Stimulated activated CD4-positive, alpha-beta T cell treated with anti-CD3 and anti-CD28 coated beads, Interleukin-15, amount 100 ng/mL, for 1 hour (primary cell): ENCODE measurements around the gene ZSWIM3.
"Not testable (repeated sequence)": the region's sequence is repeated elsewhere in the genome, so short reads cannot be mapped to it uniquely, and the experiment has no call there.

Source experiments
- DNase-seq, 2 donors: peaks; one replicate each; pipeline ENCODE4 v3.0.0-alpha.2; 2020; ENCODE audit warnings: low read depth in 1 of 2, low spot score in 1 of 2

ZSWIM3 gene

DNA sequence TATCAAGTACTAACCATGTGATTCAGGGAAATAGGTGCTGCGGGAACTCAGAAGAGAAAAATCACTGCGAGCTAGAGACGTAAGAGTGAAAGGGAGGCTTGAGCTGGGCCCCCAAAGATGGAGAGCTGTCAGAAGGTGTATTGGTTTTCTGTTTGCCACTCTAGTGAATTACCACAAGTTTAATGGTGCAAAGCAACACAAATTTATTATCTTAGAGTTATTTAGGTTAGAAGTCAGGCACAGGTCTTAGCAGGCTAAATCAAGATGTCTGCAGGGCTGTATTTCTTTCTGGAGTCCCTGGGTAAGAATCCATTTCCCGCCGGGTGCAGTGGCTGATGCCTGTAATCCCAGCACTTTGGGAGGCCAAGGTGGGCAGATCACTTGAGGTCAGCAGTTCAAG, 2.5 kb downstream of the ZSWIM3 start:
- no peak for DNase-seq

GRCh38 chr20:45860560-45861220, 3.3 kb downstream of the ZSWIM3 start:
- DNase-seq, result no peak

DNA sequence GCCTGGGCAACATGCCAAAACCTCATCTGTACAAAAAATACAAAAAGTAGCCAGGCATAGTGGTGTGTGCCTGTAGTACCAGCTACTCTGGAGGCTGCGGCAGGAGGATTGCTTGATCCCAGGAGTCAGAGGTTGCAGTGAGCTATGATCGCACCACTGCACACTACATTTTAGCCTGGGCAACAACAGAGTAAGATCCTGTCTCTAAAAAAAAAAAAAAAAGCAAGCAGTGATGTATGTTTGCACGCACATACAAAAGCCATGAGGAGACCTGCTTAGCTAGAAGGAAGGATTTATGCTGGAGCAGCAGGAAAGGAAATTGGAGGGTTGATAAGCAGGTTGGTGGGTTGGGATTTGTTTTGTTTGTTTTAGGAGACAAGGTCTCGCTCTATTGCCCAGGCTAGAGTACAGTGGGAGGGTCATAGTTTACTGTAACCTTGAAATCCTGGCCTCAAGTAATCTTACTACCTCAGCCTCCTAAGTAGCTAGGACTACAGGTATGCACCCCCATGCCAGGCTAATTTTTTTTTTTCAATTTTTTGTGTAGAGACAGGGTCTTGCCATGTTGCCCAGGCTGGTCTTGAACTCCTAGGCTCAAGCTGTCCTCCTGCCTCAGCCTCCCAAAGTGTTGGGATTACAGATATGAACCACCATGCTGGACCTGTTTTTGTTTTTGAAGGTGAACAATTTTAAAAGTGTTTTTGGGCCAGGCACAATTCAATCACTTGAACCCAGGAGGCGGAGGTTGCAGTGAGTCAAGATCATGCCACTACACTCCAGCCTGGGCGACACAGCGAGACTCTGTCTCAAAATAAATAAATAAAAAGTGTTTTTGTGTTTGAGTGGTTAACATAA, 4.0 kb downstream of the ZSWIM3 start:
- no peak for DNase-seq

DNA sequence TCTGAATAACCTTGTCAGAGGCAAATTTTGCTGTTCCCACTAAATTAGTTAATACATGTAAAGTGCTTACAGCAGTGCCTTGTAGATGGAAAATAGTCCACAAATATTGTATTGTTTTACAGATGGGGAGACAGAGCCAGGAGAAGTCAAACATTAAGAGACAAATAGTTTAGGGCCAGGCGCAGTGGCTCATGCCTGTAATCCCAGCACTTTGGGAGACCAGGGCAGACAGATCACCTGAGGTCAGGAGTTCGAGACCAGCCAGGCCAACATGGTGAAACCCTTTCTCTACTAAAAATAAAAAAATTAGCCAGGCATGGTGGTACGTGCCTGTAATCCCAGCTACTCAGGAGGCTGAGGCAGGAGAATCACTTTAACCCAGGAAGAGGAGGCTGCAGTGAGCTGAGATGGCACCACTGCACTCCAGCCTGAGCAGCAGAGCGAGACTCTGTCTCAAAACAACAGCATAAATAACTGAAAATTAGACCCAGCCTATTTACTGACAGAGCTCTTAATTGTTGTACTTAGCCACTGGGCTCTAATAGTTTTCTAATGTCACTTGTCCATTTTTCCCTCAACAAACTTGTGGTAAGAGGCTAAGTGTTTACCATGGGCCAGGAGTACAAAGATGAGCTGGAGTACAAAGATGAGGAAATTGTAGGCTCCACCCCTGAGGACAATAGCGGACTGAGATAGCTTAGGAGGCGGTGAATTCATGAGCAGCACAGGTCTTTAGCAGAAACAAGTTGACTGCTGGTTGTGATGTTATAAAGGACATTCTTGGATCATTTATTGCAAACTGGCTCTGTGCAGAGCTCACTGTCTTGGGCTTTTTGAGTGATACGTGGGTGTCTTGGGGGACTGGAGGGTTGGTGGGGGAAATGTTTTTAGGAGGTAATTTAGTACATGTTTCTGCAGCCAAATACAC, 6.4 kb downstream of the ZSWIM3 start:
- DNase-seq, result no peak

DNA sequence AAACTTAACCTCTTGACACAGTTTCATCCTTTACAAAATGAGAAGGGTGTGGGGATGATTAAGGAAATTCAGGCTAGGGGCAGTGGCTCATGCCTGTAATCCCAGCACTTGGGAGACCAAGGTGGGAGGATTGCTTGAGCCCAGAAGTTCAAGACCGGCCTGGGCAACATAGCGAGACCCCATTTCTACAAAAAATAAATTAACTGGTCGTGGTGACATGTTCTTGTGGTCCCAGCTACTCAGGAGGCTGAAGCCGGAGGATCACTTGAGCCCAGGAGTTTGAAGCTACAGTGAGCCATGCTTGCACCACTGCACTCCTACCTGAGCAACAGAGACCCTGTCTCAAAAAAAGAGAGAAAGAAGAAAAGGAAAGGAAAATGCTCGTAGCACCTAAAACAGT, 9.0 kb downstream of the ZSWIM3 start:
- DNase-seq, result no peak

- DNase-seq, result no peak
Observed at GRCh38 chr20:45867136-45867818, 9.9 kb downstream of the ZSWIM3 start.

- DNase-seq, result no peak
Observed at GRCh38 chr20:45867819-45868176, 10.4 kb downstream of the ZSWIM3 start.

GRCh38 chr20:45872626-45873025, 15.2 kb downstream of the ZSWIM3 start:
- no peak for DNase-seq

DNA sequence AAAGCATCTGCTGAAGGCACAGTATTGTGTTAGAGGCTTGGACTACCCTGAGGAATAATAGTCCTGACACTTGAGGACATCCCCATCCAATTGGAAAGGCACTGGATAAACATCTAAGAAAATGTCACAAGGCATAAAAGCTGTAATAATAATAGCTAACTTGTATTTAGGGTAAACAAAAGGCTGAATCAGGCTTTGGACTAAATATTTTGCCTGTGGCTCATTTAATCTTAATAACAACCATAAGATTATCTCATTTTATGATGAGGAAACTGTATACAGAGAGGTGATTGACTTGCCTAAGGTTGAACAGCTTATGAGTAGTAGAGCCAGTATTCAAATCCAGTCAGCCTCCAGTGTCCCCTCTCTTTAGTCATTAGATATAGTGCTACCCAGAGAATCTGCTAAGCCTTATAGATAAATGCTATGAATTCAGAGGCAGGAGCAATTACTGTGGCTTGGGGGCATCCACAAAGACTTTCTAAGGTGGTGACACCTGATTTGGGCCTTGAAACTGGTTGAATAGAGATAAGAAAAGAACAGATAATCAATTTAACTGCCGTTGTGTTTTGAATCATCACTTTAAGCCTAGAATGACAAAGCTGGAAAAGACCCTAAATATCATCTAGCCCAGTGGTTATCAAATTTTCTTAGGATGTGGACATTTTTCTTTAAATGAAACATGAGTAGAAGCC, 16.1 kb downstream of the ZSWIM3 start:
- no peak for DNase-seq

DNA sequence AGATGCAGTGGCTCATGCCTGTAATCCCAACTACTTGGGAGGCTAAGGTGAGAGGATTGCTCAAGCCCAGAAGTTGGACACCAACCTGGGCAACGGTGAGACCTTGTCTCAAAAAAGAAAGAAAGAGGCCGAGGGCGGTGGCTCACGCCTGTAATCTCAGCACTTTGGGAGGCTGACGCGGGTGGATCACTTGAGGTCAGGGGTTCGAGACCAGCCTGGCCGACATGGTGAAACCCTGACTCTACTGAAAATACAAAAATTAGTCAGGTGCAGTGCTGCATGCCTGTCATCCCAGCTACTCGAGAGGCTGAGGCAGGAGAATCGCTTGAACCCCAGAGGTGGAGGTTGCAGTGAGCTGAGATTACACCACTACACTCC, 16.7 kb downstream of the ZSWIM3 start:
- DNase-seq, result not testable (repeated sequence)

GRCh38 chr20:45874576-45874975, 17.2 kb downstream of the ZSWIM3 start:
- no peak for DNase-seq

GRCh38 chr20:45878076-45878761, 20.8 kb downstream of the ZSWIM3 start:
- no peak for DNase-seq

DNA sequence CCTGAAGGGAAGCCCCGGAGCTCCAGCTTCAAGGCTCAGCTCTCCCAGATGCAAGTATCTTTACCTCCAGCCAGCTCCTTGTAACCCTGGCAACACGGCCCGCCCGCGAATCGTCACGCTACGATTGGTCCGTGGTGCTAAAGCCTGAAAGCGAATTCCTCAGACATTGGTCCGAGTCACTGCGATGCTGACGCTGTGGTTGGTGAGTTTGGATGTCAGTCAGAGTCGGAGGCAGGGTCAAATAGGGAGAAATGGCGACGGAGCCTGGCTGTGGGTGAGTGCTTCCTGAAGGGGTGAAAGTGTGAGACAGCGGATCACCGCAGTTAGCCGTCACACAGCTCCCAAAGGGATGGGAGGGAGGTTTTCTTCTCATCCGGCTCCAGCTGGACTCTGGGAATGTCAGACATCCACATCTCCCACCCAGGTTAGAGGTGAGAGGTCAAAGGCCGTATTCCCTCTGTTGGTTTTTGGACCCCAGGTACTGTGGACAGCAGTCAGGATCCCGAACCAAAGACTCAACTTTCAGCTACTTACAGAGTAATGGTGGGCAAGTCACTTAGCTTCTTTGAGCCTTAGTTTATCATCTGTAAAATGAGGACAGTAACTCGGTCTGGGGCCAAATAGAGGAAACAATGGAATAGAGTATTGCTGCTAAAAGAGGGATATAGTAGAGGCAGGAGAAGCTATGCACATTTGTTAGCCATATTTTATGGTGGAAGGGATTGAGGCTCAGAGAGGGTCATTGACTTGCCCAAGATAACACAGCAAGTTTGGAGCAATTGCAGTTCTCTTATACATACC, 23.8 kb downstream of the ZSWIM3 start, which contains the start of gene ZSWIM1:
ZSWIM1 (plus strand) TSS at position 240 of the 801 bp plus-strand sequence. CDS start 1,366 bp downstream, outside the sequence.
- peak; percentile 94 to 98 for DNase-seq

DNA sequence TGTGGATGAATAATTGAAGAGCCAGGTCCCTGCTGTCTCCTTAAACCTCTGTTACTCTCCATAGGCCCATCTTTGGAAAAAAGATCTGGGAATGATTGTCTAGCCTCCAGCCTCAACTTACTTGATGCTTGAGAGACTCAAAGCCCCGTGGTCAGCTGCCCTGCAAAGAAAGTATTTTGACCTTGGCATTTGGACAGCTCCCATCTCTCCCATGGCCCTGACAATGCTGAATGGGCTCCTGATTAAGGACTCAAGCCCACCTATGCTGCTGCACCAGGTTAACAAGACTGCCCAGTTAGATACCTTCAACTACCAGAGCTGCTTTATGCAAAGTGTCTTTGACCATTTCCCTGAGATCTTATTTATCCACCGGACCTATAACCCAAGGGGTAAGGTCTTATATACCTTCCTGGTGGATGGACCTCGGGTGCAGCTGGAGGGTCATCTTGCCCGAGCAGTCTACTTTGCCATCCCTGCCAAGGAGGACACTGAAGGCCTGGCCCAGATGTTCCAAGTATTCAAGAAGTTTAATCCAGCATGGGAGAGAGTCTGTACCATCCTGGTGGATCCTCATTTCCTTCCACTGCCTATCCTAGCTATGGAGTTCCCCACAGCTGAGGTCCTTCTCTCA, 25.2 kb downstream of the ZSWIM3 start:
- DNase-seq, result no peak

- DNase-seq, result no peak
Observed at GRCh38 chr20:45883100-45883469, 25.7 kb downstream of the ZSWIM3 start.

GRCh38 chr20:45886590-45887345, 29.4 kb downstream of the ZSWIM3 start:
- DNase-seq, result no peak

DNA sequence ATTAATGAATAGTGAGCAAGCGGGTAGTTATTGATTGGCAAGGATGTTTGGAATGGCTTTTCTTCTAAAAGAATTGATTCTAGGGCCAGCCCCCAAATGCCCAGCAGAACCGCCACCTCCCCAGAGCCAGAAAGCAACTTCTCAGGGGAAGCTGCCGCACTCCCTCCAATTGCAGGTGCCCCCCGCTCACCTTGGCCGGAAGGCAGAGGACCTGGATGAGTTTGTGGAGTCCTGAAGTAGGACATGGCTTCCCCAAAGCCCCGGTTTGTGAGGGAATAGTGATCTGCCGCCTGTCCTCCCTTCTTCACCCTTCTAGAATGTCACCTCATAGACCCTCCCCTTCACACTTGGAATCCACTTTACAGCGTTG, 29.9 kb downstream of the ZSWIM3 start, which contains the start of gene SPATA25:
SPATA25 (minus strand) TSS at position 277 of the 370 bp plus-strand sequence; CDS start at position 245, 32 bp downstream.
- no peak for DNase-seq

GRCh38 chr20:45888681-45889080, 31.3 kb downstream of the ZSWIM3 start:
- no peak for DNase-seq
